GM19324 (cell line): Measurements from ENCODE around the gene TFF1.
"Not testable (repeated sequence)": the region's sequence is repeated elsewhere in the genome, so short reads cannot be mapped to it uniquely, and the experiment has no call there.

Experiments used
- ATAC-seq: cut with Tn5 transposase; IDR thresholded peaks from one replicate; pipeline ENCODE4 v1.9.1; 2021; ENCODE audit warnings: mild to moderate bottlenecking, moderate library complexity; ENCODE audit not compliant: unreplicated experiment, low FRiP score

The TFF1 gene

DNA sequence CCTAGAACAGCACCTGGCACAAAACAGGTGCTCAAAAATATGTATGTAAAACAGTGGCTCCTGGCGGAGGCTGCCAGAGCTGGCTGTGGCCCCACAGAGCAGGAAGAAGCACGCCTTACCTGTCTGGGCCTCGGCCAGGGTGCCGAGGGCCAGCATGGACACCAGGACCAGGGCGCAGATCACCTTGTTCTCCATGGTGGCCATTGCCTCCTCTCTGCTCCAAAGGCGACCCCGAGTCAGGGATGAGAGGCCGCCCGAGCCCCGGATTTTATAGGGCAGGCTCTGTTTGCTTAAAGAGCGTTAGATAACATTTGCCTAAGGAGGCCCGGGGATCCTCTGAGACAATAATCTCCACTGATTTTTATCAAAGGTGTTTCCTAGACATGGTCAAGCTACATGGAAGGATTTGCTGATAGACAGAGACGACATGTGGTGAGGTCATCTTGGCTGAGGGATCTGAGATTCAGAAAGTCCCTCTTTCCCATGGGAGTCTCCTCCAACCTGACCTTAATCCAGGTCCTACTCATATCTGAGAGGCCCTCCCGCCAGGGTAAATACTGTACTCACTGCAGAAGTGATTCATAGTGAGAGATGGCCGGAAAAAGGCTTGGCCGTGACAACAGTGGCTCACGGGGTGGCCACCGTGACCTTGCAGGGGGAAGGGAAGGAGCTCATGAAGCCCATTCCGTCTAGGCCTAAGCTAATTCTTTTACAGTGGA, at the start of gene TFF1:
Gene TFF1 (minus strand): TSS at position 244 of the 719 bp plus-strand sequence. CDS start 40 bp downstream, at position 204.
- no peak for ATAC-seq

DNA sequence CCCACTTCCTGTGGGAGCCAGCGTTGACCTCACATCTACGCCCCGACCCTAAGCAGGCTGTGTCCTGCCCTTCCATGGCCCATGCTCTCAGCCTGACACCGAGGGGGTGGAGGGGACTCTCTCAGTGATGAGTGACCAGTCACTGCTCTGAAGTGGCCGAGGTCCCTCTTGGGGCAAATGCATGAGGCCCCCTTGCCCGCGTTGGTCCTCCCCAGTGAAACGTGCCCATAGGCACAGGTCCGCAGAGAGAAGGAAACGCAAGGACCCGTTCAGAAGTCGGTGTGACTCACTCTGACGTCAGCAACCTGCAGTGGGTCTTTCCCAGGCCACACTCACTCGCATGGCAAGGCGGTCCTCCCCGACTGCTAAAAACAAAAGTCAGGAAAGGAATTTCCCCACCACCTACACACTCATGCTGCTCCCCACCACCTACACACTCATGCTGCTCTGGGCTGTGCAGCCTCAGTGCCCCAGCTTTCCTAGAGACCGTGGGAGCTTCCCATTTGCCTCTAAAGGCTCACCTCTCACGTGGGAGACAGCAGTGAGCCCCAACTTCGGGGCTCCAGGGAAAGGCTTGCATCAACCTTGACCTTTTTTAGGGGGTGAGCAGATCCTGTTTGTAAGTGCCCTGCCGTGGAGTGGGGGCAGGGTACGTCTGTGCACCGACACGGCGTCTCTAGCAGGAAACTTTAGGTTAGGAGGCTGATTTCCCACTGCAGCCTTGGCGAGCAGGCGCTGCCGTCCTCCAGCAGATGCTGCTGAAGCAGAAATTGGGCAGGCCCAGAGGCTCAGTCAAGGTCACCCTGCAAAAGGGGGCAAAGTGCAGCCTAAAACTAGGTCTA, 48.8 kb upstream of the TFF1 start:
- ATAC-seq = no peak

DNA sequence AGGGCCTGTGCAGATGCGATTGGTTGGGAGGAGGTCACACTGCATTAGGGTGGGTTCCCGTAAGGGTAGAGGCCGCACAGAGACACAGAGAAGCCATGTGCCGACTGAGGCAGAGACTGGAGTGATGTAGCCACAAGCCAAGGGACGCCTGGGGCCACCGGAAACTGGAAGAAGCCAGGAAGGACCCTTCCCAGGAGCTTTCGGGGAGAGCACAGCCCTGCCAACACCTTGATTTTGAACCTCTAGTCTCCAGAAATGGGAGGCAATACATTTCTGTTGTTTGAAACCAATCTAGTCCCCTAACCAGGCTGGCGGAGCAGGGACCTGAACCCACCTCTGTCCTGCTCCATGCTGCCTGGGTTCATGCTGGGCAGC, 48.2 kb upstream of the TFF1 start:
- no peak for ATAC-seq

DNA sequence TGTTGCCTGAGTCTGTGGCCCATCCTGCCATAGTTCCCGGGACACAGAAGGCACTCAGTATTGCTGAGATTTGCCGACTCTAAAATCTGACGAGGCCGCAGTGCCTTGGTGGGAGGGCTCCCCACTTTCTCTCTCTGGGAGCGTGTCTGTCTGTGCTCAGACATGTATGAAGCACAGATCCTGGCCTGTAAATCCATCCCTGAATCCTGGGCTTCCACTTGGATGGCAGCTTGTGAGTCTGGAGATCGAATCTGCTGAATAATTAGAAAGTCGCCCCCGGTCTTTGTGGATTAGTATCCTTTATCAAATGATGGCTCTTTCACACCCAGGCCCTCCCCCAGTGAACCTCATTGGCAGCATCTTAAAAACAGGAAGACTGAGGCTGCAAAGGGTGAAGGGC, 47.7 kb upstream of the TFF1 start:
- ATAC-seq = no peak

DNA sequence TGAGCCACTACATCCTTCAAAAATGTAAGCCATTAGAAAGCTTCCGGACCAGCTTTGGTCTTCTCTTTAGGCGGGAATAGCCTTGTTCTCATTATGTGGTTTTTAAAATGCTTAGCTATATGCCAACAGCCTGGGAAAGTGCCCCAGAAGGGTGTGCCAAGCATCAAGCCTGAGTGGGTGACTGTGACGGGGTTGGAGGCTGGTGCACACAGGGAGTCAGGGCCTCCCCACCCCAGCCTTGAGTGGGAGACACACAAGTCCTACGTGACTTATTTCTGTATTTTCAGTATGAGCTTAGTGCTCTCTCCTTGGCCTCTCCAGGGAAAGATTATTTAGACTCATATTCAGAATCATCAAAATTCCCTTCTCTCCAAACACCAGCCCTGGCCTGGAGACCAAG, 47.2 kb upstream of the TFF1 start:
- ATAC-seq = no peak

DNA sequence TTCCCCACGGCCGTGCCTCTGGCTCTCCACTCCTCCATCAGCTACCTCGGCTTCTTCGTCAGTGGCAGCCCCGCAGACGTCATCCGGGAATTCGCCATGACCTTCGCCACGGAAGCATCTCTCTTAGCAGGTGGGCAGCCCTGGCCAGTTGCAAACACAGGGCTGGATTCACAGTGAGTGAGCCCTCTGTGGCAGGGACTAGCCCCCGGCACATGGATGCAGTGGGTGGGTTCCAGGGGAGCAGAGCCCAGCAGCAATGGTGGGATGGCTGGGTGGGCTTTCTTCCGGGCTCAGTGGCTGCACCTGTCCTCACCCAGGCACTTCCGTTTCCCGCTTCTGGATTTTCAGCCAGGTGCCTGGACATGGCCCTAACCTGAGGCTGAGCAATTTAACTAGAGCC, 46.8 kb upstream of the TFF1 start:
- ATAC-seq = no peak

DNA sequence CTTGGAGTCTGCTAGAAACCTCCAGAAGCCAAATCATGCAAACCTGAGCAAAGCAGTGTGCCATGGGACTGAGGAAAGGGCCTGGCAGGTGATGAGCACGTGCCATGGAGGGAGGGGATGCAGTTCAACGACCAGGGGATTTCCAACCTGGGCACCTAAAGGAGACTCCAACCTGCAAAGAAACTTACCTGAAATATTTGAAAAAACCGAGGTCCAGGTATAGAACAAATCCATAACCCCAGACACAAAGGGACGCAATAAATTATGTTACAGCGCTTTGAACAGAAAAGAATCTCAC, 46.2 kb upstream of the TFF1 start:
- no peak for ATAC-seq

DNA sequence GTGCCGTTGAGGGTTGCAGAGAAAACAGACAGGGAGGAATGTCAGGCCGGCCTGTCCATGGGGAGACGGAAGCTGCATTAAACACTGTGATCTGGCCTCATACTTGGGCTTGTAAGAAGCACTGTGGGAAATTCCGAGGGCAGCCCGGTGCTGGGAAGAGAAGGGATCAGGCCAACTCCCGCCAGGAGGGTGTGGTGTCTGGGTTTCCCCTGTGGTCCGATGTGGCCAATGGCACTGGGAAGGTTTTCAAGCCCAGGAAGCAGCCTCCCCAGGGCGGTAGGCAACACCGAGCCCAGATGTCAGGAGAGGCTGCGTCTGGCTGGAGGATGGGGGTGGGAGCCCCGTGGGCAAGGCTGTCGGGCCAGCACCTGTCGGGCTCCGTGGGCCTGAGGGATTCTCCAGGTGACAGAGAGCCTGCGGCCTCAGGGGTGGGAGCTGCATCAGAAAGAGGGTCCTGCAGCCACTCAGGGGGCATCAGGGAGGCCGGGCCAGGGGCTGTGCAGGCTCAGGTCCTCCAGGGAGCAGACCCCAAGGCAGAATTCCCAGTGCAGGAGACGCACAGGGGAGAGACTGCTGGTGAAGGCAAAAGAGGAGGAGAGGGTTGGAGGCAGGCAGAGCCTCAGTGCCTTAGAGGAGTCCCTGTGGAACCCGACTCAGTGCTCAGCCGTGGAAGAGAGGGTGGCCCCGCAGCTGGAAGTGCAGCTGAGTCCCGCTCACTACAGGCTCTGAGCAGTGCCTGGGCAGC, 45.7 kb upstream of the TFF1 start:
- no peak for ATAC-seq

DNA sequence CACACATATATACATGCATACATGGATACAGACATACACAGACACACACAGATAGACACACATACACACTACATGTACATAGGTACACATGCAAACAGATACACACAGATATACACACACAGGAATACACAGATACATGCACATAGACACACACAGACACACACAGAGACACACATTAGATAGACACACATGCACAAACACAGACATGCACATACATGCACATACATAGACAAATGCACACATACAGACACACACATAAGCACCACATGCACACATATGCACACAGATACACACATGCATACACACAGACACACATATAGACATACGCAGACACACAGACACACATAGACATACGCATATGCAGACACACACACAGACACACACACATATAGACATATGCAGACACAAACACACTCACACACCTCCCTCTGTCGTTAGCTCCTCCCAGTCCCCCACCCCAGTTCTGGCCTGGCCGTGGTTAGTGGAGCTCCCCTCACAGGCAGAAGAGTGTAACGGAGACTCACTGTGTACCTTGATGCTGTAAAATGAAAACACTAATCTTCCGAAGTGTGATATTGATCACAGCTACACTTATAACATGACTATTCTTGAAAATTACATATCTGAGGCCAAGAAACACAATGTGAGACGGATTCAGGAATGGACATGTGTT, 45.0 kb upstream of the TFF1 start:
- no peak for ATAC-seq

DNA sequence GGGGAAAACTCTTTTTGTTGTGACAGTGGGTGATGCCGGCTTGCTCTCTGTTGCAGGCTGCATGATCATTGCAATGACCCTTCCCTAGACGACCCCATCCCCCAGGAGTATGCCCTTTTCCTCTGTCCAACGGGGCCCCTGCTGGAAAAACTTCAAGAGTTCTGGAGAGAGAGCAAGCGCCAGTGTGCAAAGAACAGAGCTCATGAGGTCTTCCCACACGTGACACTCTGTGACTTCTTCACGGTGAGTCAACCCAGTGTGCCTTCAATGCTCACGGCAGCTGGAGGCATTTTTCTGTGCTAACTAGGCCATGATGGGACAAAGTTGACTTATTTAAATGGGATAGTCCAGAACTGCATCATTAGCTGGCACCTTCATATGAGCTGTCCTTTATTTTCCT, 43.0 kb upstream of the TFF1 start:
- no peak for ATAC-seq

DNA sequence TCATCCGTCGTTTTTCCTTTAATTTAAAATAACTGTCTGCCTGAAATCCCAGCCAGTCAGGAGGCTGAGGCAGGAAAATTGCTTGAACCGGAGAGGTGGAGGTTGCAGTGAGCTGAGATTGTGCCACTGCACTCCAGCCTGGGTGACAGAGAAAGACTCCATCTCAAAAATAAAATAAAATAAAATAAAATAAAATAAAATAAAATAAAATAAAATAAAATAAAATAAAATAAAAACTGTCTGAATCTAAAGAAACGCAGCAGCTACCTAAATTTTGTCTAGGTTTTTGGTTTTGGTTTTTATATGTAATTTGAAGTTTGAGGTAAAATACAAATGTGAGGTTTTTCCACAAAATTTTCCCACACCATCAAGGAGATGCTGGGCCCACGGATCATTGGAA, 42.4 kb upstream of the TFF1 start:
- ATAC-seq = not testable (repeated sequence)

DNA sequence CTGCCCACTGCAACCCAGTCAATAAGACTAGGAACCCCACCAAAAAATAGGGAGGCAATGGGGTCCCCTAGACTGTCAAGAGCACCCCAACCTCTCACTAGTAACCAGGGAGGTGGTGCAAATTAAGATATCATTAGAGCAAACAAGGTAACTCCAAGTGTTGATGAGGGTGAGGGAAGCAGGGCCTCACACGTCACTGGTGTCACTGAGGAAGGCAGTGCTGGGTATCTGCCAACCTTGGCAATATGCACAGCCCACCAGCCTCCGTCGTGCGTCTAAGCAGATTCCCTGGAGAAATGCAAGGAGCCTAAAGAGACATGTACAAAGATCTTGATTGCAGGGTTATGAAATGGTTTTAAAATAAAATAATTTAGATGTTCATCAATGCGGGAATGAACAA, 41.1 kb upstream of the TFF1 start:
- no peak for ATAC-seq

DNA sequence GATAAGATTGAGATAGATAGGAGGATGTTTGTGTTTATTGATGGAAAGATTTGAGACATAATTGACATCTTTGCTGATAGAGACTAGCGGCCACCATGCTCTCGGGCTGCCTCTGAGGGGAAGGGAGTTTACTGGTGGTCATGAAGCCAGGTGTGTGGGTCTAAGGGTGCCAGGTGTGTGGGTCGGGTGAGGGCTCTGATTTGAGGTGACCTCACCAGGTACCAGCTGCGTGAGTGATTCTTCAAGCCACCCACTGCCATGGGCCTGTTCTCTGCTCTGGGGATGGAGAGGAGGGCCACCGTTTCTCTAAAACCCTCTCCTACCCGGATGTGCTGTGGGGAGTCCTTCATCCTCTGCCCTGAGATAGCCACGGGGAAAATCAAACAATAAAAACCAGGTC, 40.5 kb upstream of the TFF1 start:
- ATAC-seq = no peak

DNA sequence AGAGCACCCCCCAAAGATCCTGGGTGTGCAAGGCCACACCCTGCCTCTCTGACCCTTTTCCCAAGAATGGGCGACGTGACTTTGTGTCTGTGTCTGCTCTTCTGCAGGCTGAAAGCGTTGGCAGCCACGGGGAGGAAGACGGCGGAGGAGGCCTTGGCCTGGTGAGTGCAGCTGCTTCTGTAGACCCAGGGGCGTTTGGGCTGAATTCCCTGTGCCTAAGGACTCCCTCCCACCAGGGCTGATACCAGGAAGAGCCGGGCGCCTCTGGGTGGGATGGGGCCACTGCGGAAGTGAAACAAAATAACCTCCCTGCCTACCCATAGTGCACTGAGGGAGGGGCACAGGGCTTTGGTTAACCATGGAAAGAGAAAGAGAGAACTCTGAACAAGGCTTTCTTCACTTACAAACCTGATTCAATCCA, 39.9 kb upstream of the TFF1 start:
- no peak for ATAC-seq

DNA sequence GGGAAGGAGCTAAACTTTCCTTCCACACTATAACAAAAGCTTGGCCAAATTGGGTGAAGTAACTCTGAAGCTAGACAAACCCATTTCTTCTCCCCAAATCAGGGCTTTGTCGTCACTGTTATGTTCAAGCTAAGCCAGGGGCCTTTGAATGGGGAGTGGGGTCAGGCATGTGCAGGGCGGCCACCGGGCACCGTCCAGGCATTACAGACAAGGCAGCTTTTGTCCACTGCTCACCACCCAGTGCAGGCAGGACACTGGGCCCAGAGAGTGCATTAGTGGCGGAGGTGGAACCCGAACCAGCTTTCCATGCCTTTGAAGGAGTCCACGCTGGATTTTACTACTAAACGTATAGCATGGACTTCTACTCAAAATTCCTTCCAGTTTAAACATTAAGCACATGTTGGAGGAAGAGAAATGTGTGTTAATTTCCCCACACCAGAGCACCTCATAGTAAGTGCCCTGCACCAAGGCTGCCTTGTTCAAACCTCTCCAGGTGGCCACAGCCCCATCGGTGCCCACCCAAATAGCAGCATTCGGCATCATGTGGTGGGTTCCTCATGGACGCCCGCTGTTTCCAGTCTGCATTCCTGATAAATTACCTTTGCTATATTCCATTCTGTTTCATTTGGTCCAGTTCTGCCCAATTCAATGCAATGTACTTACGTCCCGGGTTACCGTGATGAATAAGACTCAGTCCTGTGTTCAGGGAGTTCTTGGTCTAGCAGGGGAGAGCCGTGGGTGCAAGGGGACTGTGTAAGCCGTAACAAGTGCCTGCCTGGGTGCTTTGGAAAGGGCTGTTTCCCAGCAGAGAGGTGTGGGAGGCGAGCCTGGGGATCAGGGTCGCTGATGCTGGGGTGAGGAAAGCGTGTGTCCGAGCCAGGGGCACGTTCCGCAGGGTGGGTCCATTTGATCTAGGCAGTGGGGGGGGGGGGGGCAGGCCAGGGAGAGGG, 39.0 kb upstream of the TFF1 start:
- ATAC-seq = no peak

DNA sequence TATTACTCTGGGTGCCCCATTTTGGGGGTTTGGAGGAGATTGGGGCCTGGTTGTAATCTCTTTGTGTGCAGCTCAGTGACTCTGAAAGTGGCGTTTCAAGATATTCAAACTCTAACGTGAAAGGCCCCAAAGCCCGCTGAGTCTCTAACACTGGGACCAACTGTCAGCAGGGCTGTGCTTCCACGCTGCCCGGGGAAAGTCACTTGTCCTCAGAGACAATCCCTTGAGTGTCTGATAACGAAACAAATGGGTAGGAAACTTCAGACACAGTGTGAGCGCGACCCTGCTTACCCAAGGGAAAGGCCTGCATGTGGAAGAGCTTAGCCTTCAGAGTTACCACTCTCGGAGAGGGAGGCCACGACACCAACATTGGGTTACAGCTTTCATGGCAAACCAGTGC, 38.2 kb upstream of the TFF1 start:
- ATAC-seq = no peak

DNA sequence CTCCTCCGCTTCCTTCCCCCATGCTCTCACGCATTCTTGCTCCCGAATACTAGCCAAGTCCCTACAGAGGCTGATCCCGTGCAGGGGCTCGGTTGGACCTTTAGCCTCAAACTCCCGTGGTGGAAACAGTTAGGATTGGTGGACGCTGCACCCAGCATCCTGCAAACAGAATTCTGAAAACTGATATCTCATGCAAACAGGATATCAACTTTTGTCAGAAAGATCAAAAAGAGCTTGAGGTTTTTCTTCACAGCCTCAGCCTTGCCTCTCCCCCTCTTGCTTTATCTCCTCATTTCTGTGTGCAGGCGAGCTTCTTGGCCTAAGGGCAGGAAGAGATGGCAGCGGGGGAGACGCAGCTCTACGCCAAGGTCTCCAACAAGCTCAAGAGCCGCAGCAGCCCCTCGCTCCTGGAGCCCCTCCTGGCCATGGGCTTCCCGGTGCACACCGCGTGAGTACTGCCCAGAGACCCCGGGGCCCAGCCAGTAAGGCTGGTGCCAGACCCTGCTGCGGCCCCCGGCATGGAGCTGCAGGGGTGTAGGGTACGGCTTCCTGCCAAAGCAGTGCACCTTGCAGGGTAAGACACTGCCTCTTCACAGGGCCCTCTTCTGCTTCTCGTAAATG, 37.4 kb upstream of the TFF1 start, which contains the start of gene UBASH3A:
Gene UBASH3A (plus strand): TSS at position 292 of the 621 bp plus-strand sequence. CDS start 44 bp downstream, at position 336.
- ATAC-seq = no peak

DNA sequence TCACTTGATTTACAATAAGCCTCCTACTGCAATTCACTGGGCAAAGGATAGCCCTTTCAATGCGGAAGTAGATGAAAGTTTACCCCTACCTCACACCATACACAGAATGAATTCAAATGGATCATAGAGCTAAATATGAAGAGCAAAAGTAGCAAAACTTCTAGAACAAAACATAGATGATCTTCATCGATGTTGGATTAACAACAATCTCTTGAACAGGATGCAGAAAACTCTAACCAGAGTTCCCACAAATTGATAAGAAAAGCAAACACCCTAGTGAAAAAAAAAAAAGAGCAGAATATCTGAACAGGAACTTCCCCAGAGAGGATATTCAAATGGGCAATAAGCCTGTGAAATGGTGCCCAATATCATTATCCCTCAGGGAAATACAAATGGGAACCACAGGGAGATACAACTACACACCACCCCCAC, 35.5 kb upstream of the TFF1 start:
- ATAC-seq = no peak

DNA sequence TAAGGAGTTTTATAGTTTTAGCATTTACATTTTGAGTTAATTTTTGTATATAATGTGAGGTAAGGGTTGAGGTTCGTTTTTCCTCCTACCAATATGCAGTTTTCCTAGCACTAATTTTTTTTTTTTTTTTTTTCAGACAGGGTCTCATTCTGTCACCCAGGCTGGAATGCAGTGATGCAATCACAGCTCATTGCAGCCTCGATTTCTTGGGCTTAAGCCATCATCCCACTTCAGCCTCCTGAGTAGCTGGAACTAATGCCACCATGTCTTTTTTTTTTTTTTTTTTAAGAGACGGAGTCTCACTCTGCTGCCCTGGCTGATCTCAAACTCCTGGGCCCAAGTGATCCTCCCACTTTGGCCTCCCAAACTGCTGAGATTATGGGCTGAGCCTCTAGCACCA, 34.8 kb upstream of the TFF1 start:
- no peak for ATAC-seq
